Left ventricle myocardium superior (tissue), 1 donor: Measurements from ENCODE around the gene MRPL12. TPM values are rescaled to one million over a fixed set of nuclear protein-coding genes. Genes with fewer than 3 reads are reported as not detected.
A peak's percentile ranks its signal among the peaks of the same experiment; 100 is the strongest.

Experiments
- ATAC-seq: fragments of 200-7000 bp; cut with Tn5 transposase; one replicate; pipeline ENCODE4 v1.9.1; 2020; ENCODE audit warnings: mild to moderate bottlenecking, moderate library complexity
- DNase-seq: peaks from one replicate; pipeline ENCODE4 v3.0.0-alpha.2; 2020
- intact Hi-C: fragments of 100-400 bp; cut with micrococcal nuclease; formaldehyde crosslinking; loops from one replicate; pipeline ENCODE4 v1.11.0; 2022
- total RNA-seq: library from RNA; stranded (reverse); fragmentation: NEBNext Ultra II Directional; extraction: Animal tissue kit (Norgen Biotek cat#: 25700); gene quantifications from one replicate; pipeline ENCODE4 v1.2.1, GENCODE V29; 2021
- donor health status: DM: no; HTN: yes; CAD: no; lungs with severe emphysema.

The MRPL12 gene
- total RNA-seq, 1 donor from 2014 or later: 184 TPM

GRCh38 chr17:81680150-81680549 lies 23.0 kb upstream of the MRPL12 start:
- intact Hi-C loops: no loop called here
- DNase-seq (no peak), ATAC-seq (no peak)

DNA sequence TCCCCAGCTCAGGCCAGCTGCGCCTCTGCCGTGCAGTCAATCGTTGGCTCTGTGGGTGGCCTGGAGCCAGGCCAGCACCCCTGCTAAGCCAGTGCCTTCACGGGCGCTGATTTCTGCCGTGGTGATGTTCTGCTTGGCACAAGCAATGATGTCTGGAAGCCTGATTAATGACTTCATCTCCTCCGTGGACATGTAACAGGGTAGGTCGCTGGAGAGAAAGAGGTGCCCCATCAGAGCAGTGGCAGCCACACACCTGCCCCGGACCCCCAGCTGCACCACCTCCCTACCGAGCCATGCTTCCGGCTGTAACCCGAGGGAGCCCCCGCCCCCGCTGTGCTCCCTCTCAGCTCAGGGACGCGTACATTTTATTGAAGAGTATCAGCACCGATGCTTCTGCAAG lies 21.5 kb upstream of the MRPL12 start:
- no peak for DNase-seq
- ATAC-seq: no peak
- intact Hi-C loops: no loop called here

DNA sequence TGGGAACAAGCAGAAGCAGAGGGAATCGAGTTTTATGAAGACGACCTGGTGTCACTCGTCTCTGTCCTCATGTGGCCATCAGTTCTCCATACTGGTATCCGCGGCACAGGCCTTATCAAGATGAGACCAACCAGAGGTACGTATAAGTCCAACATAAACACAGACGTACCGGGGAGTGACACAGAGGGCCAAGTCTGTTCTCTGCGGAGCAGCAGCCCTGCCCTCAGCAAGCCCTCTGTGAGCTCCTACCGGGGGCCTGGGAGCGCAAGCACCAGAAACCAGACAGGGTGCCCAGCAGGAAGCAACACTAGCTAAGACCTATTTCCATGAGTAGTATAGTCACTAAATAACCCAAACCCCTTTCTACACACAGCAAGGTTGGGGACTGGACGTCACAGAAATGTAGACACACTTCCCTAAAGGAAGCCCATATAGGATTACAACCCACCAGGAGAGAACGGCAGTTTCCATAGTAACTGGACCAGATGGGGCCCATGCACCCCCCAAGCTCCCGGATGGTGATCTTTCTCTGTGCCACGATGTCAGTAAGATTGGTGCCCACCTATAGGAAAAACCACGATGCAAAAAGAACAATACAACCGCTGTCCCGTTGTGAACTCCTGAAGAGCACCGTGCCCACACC lies 20.5 kb upstream of the MRPL12 start:
- intact Hi-C loops: no loop called here
- ATAC-seq (no peak), DNase-seq (no peak)

DNA sequence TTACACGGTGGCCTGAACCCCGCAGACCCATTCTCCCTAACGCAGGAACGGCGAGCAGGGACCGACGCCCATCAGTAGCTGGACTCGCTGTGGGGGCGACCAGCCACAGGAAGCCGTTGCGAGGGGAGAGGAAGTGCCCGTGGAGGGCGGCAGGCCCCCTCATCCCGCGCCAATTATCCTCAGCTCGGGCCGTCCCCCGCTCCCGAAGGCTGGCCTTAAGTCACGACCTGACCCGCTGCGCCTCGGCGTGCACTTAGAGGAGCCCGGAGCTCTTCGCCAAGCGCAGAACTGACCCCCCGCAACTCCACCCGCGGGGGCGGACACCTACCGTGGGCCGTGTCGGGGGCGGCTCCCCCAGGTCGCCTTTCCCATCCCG lies 20.0 kb upstream of the MRPL12 start:
- intact Hi-C loops: no loop called here
- no peak for DNase-seq
- peak; percentile 34 for ATAC-seq

DNA sequence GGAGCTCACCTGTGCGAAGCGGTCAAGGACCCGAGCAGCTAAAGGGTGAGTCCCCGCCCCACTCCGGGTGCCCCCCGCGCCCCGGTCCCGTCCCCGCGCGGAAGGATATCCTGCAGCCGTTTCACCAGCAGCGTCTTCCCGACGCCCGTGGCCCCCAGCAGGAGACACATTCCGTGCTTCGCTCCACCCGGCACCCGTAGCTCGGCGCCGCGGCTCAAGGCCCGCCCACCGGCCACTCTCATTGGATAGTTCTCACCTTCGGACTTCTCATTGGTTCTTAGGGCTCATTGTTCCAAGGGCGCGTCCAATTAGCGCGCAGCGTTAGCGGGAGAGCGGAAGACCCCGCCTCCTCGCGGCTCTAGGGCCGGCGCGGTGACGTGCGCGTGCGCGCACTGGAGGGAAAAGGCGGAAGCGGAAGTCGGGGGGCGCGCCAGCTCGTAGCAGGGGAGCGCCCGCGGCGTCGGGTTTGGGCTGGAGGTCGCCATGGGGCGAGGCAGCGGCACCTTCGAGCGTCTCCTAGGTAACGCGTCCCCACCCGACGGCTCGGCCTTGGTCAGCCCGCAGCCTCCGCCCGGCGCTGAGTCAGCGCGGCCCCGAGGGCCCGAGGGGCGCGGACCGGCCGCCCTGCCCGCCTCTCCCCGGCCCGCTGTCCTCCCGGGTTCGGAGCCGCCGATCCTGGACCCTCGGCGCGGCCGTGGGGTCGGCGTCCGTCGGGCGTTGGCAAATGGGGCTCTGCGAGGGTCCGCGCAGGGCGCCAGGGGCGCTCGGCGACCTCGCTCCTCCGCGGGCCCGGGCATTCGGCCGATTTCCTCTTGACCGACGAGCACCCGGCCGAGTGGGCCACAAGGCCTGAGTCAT lies 19.4 kb upstream of the MRPL12 start, which contains the start of the genes ARL16 and HGS:
TSS of gene ARL16 (minus strand) at position 214 of the 858 bp plus-strand sequence. CDS start at position 170, 44 bp downstream.
TSS of gene HGS (plus strand) at position 428 of the 858 bp plus-strand sequence. CDS start at position 484, 56 bp downstream.
- ATAC-seq: peak; percentile 99
- intact Hi-C loops: no loop called here

GRCh38 chr17:81684442-81684911 lies 18.7 kb upstream of the MRPL12 start:
- ATAC-seq (no peak), DNase-seq (no peak)
- intact Hi-C loops: no loop called here

More for the DNA sequence above, 19.4 kb upstream of the MRPL12 start, which contains the start of the genes ARL16 and HGS:
- peak; percentile 99 for DNase-seq

DNA sequence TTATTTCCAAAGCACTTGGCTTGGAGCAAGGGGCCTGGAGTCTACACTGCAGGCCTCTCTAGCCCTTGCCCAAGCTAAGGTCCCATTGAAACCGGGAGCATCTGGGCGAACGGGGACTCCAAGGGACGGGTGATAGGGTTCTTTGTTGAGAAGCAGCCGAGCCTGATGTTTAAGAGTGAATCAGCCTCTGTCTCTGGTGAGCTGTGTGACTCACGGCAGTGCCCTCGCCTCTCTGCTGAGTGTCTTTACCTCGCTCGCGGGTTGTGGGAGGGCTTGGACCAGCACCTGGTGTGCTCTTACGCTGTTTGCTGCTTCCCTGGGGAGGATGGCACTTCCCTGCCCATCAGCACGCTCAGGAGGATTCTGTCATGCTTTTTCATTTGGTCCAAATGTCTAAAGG lies 18.1 kb upstream of the MRPL12 start:
- intact Hi-C loops: no loop called here
- DNase-seq (no peak), ATAC-seq (no peak)

DNA sequence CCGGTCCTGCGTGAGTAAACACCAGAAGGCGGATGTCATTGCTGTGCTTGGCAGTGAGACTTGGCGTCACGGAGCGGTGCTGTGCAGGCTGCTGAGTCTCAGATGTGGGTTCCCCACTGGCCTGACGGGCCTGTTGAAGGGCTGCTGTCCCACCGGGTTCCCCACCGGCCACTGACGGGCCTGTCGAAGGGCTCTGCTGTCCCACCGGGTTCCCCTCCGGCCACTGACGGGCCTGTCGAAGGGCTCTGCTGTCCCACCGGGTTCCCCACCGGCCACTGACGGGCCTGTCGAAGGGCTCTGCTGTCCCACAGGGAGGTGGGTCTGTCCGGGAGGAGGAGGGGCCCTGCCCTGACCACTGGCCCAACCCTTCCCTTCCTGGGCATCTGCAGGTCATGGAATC lies 16.6 kb upstream of the MRPL12 start:
- no peak for DNase-seq
- no peak for ATAC-seq
- intact Hi-C loops: no loop called here

- intact Hi-C loops: no loop called here
- DNase-seq: no peak
- ATAC-seq: no peak
These were observed 15.2 kb upstream of the MRPL12 start for GRCh38 chr17:81687770-81688541.

DNA sequence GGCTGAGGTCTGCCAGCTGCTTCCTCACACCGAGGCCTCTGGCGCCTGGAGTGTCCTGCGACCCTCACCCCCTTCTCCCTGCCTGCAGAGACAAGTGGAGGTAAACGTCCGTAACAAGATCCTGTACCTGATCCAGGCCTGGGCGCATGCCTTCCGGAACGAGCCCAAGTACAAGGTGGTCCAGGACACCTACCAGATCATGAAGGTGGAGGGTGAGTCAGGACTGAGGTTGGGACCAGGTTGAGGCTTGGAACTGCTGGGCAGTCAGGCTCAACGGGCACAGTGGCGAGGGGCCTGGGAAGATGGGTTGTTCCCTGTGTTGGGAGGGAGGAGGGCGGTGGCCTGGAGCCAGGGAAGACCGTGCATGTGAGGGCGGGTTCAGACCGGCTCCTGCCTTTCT lies 14.6 kb upstream of the MRPL12 start:
- ATAC-seq (no peak), DNase-seq (no peak)
- intact Hi-C loops: no loop called here

DNA sequence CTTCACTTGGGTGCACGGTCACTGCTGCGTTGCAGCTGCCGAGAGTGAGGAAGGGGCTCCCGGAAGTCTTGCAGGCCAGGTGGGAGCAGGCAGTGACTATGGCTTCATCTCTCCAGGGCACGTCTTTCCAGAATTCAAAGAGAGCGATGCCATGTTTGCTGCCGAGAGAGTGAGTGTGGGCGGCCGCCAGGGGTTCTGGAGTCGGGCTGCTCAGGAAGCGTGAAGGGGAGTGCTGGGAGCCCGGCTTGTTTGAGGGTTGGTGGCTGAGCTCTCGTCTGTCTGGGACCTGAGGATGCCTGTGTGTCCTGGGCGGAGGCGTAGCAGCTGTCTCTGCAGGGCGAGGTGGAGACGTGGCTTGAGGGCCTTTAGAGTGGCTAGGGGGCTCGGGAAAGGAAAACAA lies 13.1 kb upstream of the MRPL12 start:
- ATAC-seq (no peak), DNase-seq (no peak)
- intact Hi-C loops: no loop called here

DNA sequence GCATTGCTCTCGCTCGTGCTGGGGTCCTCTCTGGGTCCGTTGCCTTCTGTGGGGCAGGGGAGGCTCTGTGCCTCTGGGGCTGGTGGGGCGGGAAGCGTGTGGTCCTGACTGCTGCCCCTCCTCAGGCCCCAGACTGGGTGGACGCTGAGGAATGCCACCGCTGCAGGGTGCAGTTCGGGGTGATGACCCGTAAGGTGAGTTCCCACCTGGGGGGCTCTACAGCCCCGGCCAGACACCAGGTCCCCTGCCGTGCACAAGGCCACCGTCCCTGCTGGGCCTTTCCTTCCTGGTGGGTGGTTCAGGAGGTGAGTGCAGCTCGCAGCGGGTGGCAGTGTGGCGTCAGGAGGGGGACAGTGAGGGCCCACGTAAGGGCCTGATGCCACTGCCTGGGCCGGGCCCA lies 12.6 kb upstream of the MRPL12 start:
- DNase-seq: no peak
- intact Hi-C loops: no loop called here
- no peak for ATAC-seq

DNA sequence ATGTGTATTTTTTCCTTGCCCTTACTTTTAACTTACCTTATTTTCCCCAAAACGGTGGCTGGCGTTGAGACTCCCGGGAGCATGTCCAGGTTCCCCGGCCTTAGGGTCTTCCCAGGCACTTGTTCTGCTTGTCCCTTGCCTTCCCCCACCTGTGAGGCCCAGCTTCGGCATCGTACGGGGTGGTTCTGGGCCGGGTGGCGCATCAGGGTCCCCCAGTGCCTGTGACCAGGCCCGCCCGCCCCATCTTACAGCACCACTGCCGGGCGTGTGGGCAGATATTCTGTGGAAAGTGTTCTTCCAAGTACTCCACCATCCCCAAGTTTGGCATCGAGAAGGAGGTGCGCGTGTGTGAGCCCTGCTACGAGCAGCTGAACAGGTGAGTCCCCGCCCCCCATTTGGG lies 12.0 kb upstream of the MRPL12 start:
- intact Hi-C loops: no loop called here
- DNase-seq: no peak
- ATAC-seq: no peak

DNA sequence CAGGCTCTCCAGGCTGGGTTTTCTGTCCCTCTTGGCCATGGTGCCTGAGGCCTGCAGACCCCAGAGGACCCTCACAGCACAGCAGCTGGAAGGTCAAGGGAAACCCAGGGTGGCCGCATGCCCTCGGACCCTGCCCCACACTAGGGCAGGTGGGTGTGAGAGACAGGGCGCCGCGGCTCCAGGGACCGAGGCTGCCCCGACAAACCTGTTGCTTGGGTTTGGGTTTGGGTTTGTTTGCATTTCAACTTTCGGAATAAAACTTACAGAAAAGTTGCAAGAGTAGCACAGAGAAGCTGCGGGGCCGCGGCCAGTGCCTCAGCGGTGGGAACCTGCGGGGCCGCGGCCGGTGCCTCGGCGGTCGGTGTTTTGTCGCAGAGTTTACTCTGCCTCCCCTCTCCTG lies 11.6 kb upstream of the MRPL12 start:
- intact Hi-C loops: no loop called here
- ATAC-seq (no peak), DNase-seq (no peak)

DNA sequence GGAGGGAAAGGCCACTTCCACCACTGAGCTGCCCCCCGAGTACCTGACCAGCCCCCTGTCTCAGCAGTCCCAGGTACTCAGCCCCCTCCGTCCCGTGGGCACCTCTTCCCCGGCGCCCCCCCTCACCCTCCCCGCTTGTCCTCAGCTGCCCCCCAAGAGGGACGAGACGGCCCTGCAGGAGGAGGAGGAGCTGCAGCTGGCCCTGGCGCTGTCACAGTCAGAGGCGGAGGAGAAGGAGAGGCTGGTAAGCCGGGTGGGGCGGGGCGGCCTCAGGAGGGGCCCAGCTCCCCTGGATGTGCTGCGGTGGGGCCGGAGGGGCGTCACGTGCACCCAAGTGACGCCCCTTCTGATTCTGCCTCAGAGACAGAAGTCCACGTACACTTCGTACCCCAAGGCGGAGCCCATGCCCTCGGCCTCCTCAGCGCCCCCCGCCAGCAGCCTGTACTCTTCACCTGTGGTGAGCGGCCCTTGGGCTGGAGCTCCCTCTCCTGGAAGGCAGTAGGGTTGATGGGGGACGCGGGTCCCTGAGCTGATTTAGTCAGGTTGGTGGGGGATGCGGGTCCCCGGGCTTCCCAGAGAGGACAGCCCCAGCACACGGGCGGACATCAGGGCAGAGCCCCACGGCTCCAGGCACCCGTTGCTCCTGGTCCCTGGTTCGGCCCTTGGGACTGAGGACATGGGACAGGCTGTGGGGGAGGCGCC lies 9.5 kb upstream of the MRPL12 start:
- no peak for ATAC-seq
- peak; percentile 28 for DNase-seq
- intact Hi-C loops: no loop called here

- ATAC-seq (no peak), DNase-seq (no peak)
- intact Hi-C loops: no loop called here
These were observed 8.4 kb upstream of the MRPL12 start for GRCh38 chr17:81694810-81695209.

DNA sequence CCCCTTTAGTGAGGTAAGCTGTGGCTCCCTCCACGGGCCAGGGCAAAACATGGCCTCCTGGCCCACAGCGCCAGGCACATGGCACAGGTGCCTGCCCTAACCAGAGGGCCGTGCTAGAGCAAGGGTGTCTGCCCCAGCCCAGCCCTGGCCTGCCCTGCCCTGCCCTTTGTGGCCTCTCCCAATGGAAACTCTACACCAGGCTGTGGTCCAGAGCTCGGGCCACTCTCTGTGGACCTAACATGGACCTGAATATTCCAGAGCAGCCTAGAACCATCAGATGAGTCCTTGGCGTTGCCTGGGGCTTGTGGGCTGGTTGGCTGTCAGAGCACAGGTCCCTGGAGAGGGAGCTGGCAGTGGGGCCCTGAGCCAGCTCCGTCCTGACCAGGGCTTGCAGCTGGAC lies 8.0 kb upstream of the MRPL12 start:
- intact Hi-C loops: no loop called here
- DNase-seq (no peak), ATAC-seq (no peak)

DNA sequence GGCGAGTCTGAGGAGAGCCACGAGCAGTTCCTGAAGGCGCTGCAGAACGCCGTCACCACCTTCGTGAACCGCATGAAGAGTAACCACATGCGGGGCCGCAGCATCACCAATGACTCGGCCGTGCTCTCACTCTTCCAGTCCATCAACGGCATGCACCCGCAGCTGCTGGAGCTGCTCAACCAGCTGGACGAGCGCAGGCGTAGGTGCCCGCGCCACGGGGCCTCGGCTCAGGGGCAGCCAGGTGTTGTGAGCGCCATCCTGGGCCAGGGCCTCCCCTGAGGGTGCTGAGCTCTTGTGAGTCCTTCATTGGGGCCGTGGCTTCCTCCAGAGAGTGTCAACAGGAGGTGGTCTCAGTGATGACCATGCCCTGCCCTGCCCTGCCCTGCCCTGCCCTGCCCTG lies 7.4 kb upstream of the MRPL12 start:
- ATAC-seq: no peak
- DNase-seq: peak; percentile 26
- intact Hi-C loops: no loop called here

GRCh38 chr17:81696218-81696941 lies 6.8 kb upstream of the MRPL12 start:
- intact Hi-C loops: no loop called here
- no peak for ATAC-seq
- peak; percentile 47 for DNase-seq
